IMR-90 (cell line): Measurements from ENCODE around the gene KLHL30. TPM values are rescaled to one million over a fixed set of nuclear protein-coding genes. Genes with fewer than 3 reads are reported as not detected.

Experiments used
- ATAC-seq: fragments of 200-7000 bp; cut with Tn5 transposase; 2 replicates; pipeline ENCODE4 v1.9.1; 2020; ENCODE audit warnings: low read depth, mild to moderate bottlenecking, moderate library complexity
- BruUV-seq: library from RNA; stranded (reverse); fragments of 400-500 nt; replicated peaks from 2 replicates; lab custom pipeline; 2021; lab: Mats Ljungman, UMichigan
- CTCF ChIA-PET: fragments of 300-600 bp; formaldehyde crosslinking; extraction: SDS; loops from one replicate; lab custom pipeline; 2021; ENCODE audit warnings: antibody characterized with exemption; lab: Yijun Ruan, JAX
- POLR2A ChIA-PET: fragments of 300-600 bp; sonication (Branson Sonifier 250); formaldehyde crosslinking; loops from one replicate; lab custom pipeline; 2022; ENCODE audit warnings: antibody characterized with exemption; ENCODE audit not compliant: unreplicated experiment; lab: Charles Lee
- DNase-seq: peaks from one replicate; pipeline ENCODE4 v3.0.0; 2013
- H2AFZ ChIP-seq: replicated peaks from 2 replicates; pipeline ENCODE3; 2013; ENCODE audit warnings: low read length, mild to moderate bottlenecking; ENCODE audit not compliant: poor library complexity
- H2AK5ac ChIP-seq: 2 replicates; pipeline ENCODE4 v1.6.1; 2013; ENCODE audit warnings: low read depth, low read length, inconsistent platforms
- H2AK9ac ChIP-seq: replicated peaks from 2 replicates; pipeline ENCODE3; 2013; ENCODE audit warnings: mild to moderate bottlenecking, low read depth, low read length, moderate library complexity; ENCODE audit not compliant: poor library complexity
- H2BK120ac ChIP-seq: 2 replicates; pipeline ENCODE4 v1.6.1; 2013; ENCODE audit warnings: low read depth, low read length, inconsistent platforms
- H2BK15ac ChIP-seq: 3 replicates; pipeline ENCODE4 v1.6.1; 2013; ENCODE audit warnings: low read depth, low read length, inconsistent platforms
- H2BK20ac ChIP-seq: 2 replicates; pipeline ENCODE4 v1.6.1; 2013; ENCODE audit warnings: low read depth, mild to moderate bottlenecking, inconsistent platforms, low read length, moderate library complexity
- H2BK5ac ChIP-seq: 2 replicates; pipeline ENCODE4 v1.6.1; 2013; ENCODE audit warnings: mild to moderate bottlenecking, low read depth, low read length, inconsistent platforms; ENCODE audit not compliant: poor library complexity, severe bottlenecking
- H3K14ac ChIP-seq: replicated peaks from 2 replicates; pipeline ENCODE4 v1.6.1; 2013; ENCODE audit warnings: low read depth, low read length, inconsistent platforms
- H3K18ac ChIP-seq: 2 replicates; pipeline ENCODE4 v1.6.1; 2013; ENCODE audit warnings: low read depth, low read length, control low read depth
- H3K23ac ChIP-seq: 2 replicates; pipeline ENCODE4 v1.6.1; 2013; ENCODE audit warnings: low read depth, low read length, inconsistent platforms
- H3K27ac ChIP-seq: 2 replicates; pipeline ENCODE4 v1.5.1; 2013; ENCODE audit warnings: mild to moderate bottlenecking, control low read depth, low read length; ENCODE audit not compliant: insufficient read depth
- H3K27me3 ChIP-seq: 2 replicates; pipeline ENCODE4 v1.6.1; 2013; ENCODE audit warnings: low read length; ENCODE audit not compliant: control insufficient read depth, insufficient read depth
- H3K36me3 ChIP-seq: 2 replicates; pipeline ENCODE4 v1.6.1; 2013; ENCODE audit warnings: low read length, mixed read lengths; ENCODE audit not compliant: control insufficient read depth, insufficient read depth
- H3K4ac ChIP-seq: 2 replicates; pipeline ENCODE4 v1.6.1; 2013; ENCODE audit warnings: low read depth, low read length, inconsistent platforms
- H3K4me1 ChIP-seq: 2 replicates; pipeline ENCODE4 v1.6.1; 2013; ENCODE audit warnings: low read length, mixed read lengths; ENCODE audit not compliant: control insufficient read depth, insufficient read depth
- H3K4me2 ChIP-seq: 2 replicates; pipeline ENCODE4 v1.6.1; 2013; ENCODE audit warnings: low read depth, mild to moderate bottlenecking, control low read depth, low read length, moderate library complexity
- H3K4me3 ChIP-seq: 2 replicates; pipeline ENCODE4 v1.5.1; 2013; ENCODE audit warnings: low read depth, mild to moderate bottlenecking, control low read depth, low read length, moderate library complexity; ENCODE audit not compliant: insufficient read depth
- H3K56ac ChIP-seq: 2 replicates; pipeline ENCODE4 v1.6.1; 2013; ENCODE audit warnings: low read length, inconsistent platforms; ENCODE audit not compliant: insufficient read depth; ENCODE audit errors: extremely low read depth
- H3K79me1 ChIP-seq, 2 experiments: 2 replicates each; pipeline ENCODE4 v1.6.1; 2013; ENCODE audit warnings: low read length in 2 of 2, inconsistent platforms in 1 of 2, low read depth in 1 of 2
- H3K9ac ChIP-seq: 2 replicates; pipeline ENCODE4 v1.6.1; 2013; ENCODE audit warnings: low read depth, low read length, control low read depth
- H3K9me1 ChIP-seq: 2 replicates; pipeline ENCODE4 v1.6.1; 2013; ENCODE audit warnings: low read length, inconsistent platforms; ENCODE audit not compliant: insufficient read depth
- H3K9me3 ChIP-seq: 2 replicates; pipeline ENCODE4 v1.6.1; 2013; ENCODE audit warnings: low read length; ENCODE audit not compliant: control insufficient read depth, insufficient read depth
- H4K20me1 ChIP-seq: 2 replicates; pipeline ENCODE4 v1.6.1; 2013; ENCODE audit warnings: low read length, inconsistent platforms; ENCODE audit not compliant: insufficient read depth
- H4K5ac ChIP-seq: 2 replicates; pipeline ENCODE4 v1.6.1; 2013; ENCODE audit warnings: mild to moderate bottlenecking, low read depth, low read length, control low read depth
- H4K8ac ChIP-seq, 2 experiments: 2 replicates each; pipeline ENCODE4 v1.6.1; 2013; ENCODE audit warnings: low read depth in 2 of 2, low read length in 2 of 2, control low read depth in 1 of 2, inconsistent platforms in 1 of 2
- H4K91ac ChIP-seq: 2 replicates; pipeline ENCODE4 v1.6.1; 2013; ENCODE audit warnings: low read depth, low read length, inconsistent platforms; ENCODE audit not compliant: insufficient read depth
- BHLHE40 ChIP-seq: fragments of 150-350 bp; IDR thresholded peaks from 2 replicates; pipeline ENCODE4 v1.6.1; 2016; ENCODE audit warnings: mild to moderate bottlenecking, low read depth, low read length
- CEBPB ChIP-seq: IDR thresholded peaks from 2 replicates; pipeline ENCODE4 v1.6.1; 2012; ENCODE audit warnings: low read depth, low read length, improper control_type of control experiment
- FOS ChIP-seq: fragments of 150-350 bp; IDR thresholded peaks from 2 replicates; pipeline ENCODE4 v1.6.1; 2016; ENCODE audit warnings: low read depth, low read length
- MAFK ChIP-seq: IDR thresholded peaks from 2 replicates; pipeline ENCODE4 v1.6.1; 2012; ENCODE audit warnings: low read depth, low read length, improper control_type of control experiment
- MXI1 ChIP-seq: IDR thresholded peaks from 2 replicates; pipeline ENCODE4 v1.6.1; 2012; ENCODE audit warnings: low read depth, mild to moderate bottlenecking, low read length, moderate library complexity, borderline replicate concordance
- RAD21 ChIP-seq: IDR thresholded peaks from 2 replicates; pipeline ENCODE4 v1.6.1; 2012; ENCODE audit warnings: low read length, improper control_type of control experiment
- WGBS, 2 experiments: methylation state at CpG; one replicate each; pipeline versions ENCODE4 v1.1.5 to v1.1.7; 2013; ENCODE audit warnings: missing lambda C conversion rate in 2 of 2; ENCODE audit not compliant: insufficient read length in 1 of 2; ENCODE audit errors: extremely low coverage in 2 of 2; 5-methylcytosine and 5-hydroxymethylcytosine counted together
- dilution Hi-C: fragments of 300-500 bp; cut with HindIII; formaldehyde crosslinking; loops from one replicate; pipeline ENCODE4 v1.14.3; 2018; ENCODE audit warnings: low sequenced_read_pairs; ENCODE audit not compliant: unreplicated experiment
- in situ Hi-C: fragments of 300-500 bp; cut with MboI; formaldehyde crosslinking; loops from 3 replicates; pipeline ENCODE4 v1.14.3; 2019; ENCODE audit warnings: low sequenced_read_pairs, inconsistent platforms, mixed read lengths
- intact Hi-C: fragments of 100-400 bp; cut with micrococcal nuclease; formaldehyde crosslinking; loops from 2 replicates; pipeline ENCODE4 v1.10.0; 2022
- polyA plus RNA-seq, 3 experiments: library from polyadenylated mRNA; depleted of rRNA; stranded (reverse); fragments of >200 nt; gene quantifications; 2 replicates each; pipeline ENCODE4 v1.2.3, GENCODE V29; 2012; ENCODE audit warnings: low replicate concordance in 1 of 3
- total RNA-seq: library from RNA; depleted of rRNA; stranded (reverse); fragments of >200 nt; gene quantifications from 2 replicates; pipeline ENCODE4 v1.2.3, GENCODE V29; 2012
- TF ChIP-seq, protein P1 (sequence below): fragments of 150-350 bp; IDR thresholded peaks from 2 replicates; pipeline ENCODE4 v1.6.1; 2017; ENCODE audit warnings: mild to moderate bottlenecking, antibody characterized with exemption, low read length, low read depth
- TF ChIP-seq, protein P2 (sequence below): fragments of 150-350 bp; IDR thresholded peaks from 2 replicates; pipeline ENCODE4 v1.6.1; 2016; ENCODE audit warnings: low read depth, mild to moderate bottlenecking, low read length, moderate library complexity, borderline replicate concordance

KLHL30 gene
- total and polyA plus RNA-seq, 2 of the 4 experiments (the other 2 are of a cell fraction) = under 0.01 to 0.03 TPM

DNA sequence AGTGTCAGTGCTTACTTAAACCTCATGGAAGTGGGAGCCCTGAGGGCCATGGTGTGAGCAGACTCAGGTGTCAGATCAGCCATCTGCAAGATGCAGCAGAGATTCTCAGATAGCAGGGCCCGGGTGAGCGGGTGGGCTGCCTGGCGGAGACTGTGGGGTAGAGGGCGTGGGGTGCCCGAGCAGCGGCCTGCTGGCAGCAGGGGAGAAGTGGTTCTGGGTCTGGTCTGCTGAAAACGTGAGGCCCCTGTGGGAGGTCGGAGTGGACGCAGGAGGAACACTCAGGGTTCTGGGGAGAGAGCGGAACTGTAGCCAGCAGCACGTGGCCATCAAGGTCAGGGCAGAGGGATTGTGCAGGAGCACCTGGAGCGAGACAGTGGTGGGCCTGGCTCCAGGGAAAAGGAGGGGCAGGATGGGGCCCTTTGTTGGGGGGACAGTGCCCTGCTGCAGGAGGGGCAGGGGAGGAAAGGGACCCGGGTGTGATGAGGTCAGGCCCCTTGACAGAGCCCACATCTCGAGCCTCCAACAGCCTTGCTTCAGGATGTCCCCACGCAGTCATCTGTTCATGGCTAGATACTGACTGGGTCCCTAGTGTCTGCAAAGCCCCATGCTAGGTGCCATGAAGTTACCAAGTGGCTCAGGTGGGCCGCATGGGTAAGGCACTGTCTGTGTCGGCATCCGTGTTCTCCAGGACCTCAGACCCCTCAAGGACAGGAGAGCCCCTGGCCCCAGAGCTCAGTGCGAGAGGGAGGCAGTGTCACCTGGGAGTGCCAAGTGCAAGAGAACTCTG, 41.1 kb upstream of the KLHL30 start:
- H3K9me3 ChIP-seq = no peaks in the 10 kb centered on the region
- POLR2A ChIA-PET = no interaction called here
- WGBS, 2 experiments = 89% methylated on average over 12 of the region's 19 CpGs; no CpG with 5 or more reads in 1 of the 2 experiments

More for the DNA sequence above, 41.1 kb upstream of the KLHL30 start:
- Histone ChIP-seq H3K4me3 (no peak overlapping the region), H3K36me3 (no peaks in the 10 kb centered on the region), H4K5ac (no peak overlapping the region), H2BK20ac (no peak overlapping the region), H2AFZ (no peak overlapping the region), H3K27me3 (no peaks in the 10 kb centered on the region), H3K27ac (no peak overlapping the region), H3K14ac (no peak overlapping the region), H2BK5ac (no peak overlapping the region), H3K4ac (no peak overlapping the region), H3K18ac (no peak overlapping the region), H4K20me1 (no peaks in the 10 kb centered on the region), H4K8ac (no peak overlapping the region), H3K9me1 (no peaks in the 10 kb centered on the region), H3K4me2 (no peak overlapping the region), H3K9ac (no peak overlapping the region), H3K79me1 (no peaks in the 10 kb centered on the region), H4K91ac (no peak overlapping the region), H2AK5ac (no peak overlapping the region), H3K4me1 (no peaks in the 10 kb centered on the region), H3K56ac (no peak overlapping the region), H2BK120ac (no peak overlapping the region), H3K23ac (no peak overlapping the region), H2BK15ac (no peak overlapping the region), H2AK9ac (peak overlapping the region; percentile 50)
- in situ Hi-C loops = no loop called here
- intact Hi-C loops = no loop called here
- DNase-seq = no peak
- no peak for ATAC-seq
- CTCF ChIA-PET = no interaction called here
- dilution Hi-C loops = no loop called here
- TF ChIP-seq, protein P1, sequence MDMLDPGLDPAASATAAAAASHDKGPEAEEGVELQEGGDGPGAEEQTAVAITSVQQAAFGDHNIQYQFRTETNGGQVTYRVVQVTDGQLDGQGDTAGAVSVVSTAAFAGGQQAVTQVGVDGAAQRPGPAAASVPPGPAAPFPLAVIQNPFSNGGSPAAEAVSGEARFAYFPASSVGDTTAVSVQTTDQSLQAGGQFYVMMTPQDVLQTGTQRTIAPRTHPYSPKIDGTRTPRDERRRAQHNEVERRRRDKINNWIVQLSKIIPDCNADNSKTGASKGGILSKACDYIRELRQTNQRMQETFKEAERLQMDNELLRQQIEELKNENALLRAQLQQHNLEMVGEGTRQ = no peak
- TF ChIP-seq CEBPB (no peak), FOS (no peak), BHLHE40 (no peak), RAD21 (no peak), MXI1 (no peak), MAFK (no peak)
- TF ChIP-seq, protein P2, sequence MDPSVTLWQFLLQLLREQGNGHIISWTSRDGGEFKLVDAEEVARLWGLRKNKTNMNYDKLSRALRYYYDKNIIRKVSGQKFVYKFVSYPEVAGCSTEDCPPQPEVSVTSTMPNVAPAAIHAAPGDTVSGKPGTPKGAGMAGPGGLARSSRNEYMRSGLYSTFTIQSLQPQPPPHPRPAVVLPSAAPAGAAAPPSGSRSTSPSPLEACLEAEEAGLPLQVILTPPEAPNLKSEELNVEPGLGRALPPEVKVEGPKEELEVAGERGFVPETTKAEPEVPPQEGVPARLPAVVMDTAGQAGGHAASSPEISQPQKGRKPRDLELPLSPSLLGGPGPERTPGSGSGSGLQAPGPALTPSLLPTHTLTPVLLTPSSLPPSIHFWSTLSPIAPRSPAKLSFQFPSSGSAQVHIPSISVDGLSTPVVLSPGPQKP = no peak
- no TSS peak for BruUV-seq
